Measurements from ENCODE around the gene NSD1.

The NSD1 gene

DNA sequence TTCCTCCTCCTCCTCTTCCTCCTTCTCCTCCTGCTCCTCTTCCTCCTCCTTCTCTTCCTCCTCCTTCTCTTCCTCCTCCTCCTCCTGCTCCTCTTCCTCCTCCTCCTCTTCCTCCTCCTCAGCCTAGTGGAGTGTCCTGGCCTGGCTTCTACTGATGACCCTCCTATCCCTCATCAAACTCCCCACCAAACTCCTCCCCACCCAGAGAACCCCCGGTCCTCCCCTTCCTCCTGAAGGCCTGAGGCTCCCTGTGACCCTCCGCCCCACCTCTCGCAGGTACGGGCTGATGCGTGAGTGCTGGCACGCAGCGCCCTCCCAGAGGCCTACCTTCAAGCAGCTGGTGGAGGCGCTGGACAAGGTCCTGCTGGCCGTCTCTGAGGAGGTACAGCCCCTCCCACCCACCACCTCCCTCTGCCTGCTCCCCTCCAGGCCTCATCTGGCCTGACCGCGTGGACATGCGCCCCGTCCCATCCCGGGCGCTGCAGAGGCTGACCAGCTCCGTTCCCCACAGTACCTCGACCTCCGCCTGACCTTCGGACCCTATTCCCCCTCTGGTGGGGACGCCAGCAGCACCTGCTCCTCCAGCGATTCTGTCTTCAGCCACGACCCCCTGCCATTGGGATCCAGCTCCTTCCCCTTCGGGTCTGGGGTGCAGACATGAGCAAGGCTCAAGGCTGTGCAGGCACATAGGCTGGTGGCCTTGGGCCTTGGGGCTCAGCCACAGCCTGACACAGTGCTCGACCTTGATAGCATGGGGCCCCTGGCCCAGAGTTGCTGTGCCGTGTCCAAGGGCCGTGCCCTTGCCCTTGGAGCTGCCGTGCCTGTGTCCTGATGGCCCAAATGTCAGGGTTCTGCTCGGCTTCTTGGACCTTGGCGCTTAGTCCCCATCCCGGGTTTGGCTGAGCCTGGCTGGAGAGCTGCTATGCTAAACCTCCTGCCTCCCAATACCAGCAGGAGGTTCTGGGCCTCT lies 36.3 kb upstream of the NSD1 start:
- DNase-seq = no peak

DNA sequence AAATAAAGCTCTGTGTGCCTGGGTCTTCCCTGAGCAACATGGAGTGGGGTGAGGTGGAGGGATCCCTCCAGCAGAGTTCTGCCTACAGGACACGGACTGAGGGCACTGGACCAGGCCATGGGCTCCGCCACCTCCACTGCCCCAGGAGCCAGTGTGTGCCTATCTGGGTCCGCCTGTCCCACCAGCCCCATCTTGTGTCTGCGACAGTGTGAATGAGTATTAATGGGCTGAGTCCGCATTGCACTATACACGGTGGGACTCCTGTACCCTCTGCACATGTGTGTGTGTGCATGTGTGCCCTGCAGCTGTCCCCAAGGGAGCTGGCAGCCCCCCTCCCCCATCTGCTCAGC lies 35.5 kb upstream of the NSD1 start:
- no peak for DNase-seq

DNA sequence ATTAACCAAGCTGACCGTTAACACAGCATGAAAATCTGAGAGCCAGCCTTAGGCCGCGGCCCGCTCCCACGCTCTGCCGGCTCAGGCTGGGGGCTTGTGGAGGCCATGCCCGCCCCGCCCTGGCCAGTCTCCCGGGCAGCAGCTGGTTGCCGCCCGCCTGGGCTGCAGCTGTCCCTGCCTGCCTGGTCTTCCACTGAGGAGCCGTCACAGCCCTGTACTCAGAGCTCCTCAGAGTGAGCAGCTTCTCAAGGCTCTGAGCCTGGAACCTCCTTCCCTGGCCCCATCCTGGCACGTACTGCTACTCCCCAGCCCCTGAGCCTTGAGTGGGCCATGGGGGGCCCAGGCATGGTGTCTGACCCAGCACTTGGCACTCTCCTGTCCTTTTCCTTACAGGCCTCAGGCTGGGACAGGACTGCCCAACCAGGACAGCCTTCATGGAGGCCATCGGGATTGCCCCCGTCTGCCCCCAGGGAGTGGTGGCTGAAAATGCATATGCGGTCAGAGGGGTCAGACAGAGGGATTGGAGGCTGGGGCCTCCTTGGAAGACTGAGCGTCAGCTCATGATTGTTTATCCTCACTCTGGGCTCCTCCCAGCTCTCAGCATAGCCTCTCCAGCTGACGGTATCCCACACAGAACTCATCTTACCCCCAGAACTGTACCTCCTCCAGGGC lies 35.0 kb upstream of the NSD1 start:
- no peak for DNase-seq

DNA sequence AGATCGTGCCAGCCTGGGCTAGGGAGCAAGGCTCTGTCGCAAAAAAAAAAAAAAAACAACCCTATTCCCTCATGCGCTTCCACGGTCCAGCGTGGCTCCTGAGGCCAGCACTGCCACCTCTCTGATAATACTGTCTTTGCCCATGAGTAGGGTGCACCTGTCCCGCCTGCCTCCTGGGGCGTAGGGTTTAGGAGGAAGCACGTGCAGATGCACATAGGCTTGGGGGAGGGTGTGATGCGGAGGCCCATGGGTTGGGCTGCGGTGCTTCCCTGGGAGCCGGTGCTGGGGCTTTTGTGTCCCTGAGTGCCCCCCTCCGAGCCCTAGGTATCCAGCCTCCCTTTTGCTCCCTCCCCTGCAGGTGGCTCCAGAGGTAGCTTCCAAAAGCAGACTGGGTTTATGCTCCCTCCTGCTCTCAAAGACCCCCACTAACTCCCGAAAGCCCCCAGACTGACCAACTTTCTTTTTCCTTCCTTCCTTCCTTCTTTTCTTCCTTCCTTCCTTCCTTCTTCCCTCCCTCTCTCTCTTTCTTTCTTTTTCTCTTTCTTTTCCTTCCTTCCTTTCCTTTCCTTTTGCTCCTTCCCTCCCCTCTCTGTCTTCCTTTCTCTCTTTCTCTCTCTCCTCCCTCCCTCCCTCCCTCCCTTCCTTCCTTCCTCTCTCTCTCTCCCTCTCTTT lies 34.0 kb upstream of the NSD1 start:
- no peak for DNase-seq

DNA sequence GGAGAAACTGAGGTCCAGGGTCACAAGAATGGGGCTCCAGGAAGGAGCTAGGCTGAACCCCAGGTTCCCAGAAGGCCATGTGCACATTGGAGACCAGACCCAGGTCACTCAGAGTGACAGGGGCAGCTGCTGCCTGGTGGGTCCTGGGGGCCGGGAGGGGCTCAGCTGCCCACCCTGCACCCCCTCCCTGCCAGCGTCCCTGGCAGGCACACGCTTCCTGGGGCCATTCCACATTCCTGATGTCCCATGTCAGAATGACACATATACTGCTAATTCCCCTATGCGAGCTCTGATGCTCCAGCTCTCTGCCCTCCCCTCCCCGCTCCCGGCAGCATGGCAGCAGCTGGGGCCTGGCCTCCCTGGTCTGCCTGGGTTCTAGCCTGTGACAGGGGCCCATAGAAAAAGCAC lies 32.9 kb upstream of the NSD1 start:
- no peak for DNase-seq

DNA sequence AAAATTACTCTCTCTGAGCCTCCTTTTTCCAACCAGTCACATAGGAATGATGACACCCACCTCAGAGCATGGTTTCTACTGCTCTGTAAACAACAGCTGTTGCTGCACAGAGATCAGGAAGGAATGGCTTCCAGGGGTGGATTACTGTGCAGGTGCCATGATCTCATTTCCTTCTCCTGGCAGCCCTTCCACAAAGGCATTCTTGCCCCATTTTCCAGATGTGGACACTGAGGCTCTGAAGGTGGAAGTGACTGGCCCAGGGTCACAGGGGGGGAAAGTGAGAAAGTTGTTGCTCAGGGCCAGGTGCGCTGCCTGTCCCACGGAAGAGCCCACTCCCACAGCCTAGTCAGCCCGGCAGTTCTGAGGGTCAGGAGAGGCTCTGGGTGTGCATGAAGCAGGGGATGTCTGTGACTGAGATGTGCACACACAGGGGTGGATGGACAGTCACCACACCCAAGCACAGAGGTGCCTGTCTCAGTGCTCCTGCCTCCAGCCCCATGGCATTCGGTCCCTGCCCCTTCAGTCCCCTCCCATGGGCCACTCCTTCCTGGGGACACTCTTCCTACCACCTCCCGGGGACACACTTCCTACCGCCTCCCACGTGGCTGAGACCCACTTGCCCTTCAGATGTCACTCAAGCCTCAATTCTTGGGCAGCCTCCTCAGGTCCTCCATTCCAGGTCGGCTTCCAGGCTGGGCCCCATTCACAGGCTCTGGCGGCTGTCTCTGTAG lies 29.9 kb upstream of the NSD1 start:
- no peak for DNase-seq

DNA sequence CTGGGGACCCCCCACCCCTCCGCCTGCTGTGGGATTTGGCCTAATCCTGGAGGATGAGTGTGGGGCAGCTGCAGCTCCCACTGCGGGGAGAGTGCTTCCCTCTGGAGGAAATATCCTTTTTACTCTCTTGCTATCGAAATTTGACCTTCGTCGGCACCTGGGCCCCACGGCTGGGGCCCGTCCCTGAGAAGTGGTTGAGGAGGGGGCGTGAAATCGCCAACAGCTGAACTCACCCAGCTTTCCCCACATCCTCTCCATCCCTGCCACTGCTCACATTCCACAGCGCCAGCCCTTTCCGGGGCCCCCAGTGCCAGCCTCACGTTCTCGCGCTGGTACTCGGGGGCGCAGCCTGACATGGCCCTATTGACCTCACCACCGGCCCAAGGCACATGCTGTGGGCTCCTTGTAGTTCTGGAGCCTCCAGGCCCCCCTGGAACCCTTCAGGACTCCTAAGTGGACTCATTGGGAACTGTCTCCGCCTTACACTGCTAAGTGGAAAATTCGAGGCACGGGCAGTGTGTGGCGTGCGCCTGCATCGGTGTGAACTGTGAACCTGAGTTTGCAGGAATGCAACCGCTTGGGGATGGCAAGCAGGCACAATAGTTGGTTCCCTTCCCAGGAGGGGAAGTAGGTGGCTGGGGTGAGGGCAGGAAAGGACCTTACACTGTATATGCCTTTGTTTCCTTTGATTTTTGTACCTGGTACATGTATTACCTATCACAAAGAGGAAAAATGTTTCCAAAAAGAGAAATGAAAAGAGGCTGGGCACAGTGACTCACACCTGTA lies 27.7 kb upstream of the NSD1 start:
- no peak for DNase-seq

DNA sequence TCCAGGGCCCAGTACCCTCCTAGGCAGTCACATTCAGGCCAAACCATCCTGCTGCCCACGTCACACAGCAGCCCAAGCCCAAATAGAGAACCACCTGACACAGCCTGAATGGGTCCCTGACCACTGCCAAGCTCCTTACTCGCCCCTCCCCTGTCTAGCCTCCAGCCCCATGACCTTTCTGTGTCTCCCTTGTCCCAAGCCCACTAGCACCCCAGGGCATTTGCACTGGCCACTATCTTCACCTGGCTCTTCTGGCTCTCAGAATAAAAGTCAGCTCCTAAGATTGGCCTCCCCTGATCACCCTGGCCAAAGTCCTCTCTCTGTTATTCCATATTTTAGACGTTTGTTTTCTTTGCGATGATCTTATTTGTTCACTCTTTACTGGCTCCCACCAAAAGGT lies 26.4 kb upstream of the NSD1 start:
- no peak for DNase-seq

DNA sequence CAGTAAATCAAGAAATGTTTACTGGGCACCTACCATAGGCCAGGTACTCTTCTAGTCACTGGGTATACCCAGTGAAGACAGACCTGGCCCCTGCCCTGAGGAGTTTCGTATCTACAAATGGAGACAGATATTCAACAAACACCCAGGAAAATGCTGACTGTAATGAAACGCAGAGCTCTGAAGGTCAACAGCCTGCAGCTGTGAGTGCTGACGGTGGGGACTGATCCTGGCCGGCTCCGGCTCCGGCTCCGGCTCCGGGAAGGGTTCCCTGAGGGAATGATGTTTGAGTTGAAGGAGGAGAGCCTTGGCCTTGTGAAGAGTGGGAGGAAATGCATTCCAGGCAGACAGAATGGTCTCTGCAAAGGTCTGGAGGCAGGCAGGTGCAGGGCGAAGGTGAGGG lies 23.8 kb upstream of the NSD1 start:
- DNase-seq = no peak

- peak; percentile 65 for DNase-seq
These were observed 21.7 kb upstream of the NSD1 start for GRCh38 chr5:177111720-177112394.

- no peak for DNase-seq
These were observed 20.9 kb upstream of the NSD1 start for GRCh38 chr5:177112589-177113220.

GRCh38 chr5:177113566-177114424 lies 19.8 kb upstream of the NSD1 start:
- peak; percentile 83 for DNase-seq

DNA sequence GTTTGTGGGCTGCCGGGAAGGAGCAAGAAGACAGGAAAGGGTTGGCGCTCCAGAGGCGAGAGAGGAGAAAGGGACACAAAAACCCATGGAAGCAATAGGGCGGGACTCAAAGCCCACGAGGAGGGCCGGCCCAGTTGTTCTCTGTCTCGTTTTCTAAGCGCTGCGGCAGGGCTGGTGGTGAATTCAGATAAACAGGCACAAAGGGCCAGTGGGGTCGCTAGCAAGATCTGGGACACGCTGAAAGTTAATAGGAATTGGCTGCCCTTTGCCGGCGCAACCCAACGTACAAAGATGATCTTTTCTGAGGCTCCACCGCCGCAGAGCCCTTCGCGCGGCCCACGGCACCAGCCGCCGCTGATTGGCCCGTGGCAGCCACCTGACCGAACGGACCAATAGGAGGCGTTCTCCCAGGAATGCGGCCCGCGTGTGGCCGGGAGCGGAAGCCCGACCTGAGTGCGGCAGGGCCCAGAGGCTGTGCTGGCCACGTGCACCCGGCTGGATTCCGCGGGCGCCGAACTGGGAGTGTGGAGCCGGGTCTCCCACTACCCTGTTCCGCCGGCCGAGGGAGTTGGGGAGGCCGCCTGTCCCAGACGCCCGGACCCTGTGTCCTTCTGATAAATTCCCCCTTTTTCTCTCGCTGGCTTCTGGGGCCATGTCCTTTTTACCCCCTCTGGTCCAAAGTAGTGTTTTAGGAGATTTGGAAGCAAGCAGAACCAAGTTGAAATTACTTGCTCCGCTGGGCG lies 16.8 kb upstream of the NSD1 start:
- peak; percentile 88 for DNase-seq

DNA sequence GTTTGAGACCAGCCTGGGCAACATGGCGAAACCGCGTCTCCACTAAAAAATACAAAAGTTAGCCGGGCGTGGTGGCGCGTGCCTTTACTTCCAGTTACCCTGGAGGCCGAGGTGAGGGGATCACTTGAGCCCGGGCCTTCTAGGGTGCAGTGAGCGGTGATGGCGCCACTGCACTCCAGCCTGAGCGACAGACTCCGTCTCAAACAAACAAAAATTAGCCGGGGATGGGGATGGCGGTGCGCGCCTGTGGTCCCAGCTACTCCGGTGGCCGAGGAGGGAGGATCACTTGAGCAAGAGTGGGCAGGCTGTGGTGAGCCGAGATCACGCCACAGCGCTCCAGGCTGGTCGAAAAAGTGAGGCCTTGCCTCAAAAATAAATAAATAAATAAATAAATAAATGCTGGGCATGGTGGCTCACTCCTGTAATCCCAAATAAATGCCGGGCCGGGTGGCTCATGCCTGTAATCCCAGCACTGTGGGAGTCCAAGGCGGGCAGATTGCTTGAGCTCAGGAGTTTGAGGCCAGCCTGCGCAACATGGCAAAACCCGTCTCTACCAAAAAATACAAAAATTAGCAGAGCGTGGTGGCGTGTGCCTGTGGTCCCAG lies 16.0 kb upstream of the NSD1 start:
- DNase-seq = no peak

GRCh38 chr5:177122566-177122965 lies 11.0 kb upstream of the NSD1 start:
- no peak for DNase-seq

DNA sequence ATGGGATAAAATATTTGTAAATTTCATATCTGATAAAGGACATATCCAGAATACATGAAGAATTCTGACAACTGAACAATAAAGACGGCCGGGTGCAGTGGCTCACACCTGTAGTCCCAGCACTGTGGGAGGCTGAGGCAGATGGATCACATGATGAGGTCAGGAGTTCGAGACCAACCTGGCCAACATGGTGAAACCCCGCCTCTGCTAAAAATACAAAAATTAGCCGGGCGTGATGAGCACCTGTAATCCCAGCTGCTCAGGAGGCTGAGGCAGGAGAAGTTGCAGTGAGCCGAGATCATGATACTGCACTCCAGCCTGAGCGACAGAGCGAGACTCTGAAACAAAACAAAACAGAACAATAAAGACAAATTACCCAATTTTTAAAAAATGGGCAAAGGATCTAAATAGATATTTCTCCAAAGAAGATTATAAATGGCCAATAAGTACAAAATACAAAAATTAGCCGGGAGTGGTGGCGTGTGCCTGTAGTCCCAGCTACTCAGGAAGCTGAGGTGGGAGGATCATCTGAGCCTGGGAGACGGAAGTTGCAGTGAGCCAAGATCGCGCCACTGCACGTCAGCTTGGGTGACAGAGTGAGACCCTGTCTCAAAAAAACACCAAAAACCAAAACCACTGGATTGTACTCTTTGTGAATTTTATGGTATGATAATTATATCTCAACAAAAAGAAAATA lies 9.6 kb upstream of the NSD1 start:
- no peak for DNase-seq

DNA sequence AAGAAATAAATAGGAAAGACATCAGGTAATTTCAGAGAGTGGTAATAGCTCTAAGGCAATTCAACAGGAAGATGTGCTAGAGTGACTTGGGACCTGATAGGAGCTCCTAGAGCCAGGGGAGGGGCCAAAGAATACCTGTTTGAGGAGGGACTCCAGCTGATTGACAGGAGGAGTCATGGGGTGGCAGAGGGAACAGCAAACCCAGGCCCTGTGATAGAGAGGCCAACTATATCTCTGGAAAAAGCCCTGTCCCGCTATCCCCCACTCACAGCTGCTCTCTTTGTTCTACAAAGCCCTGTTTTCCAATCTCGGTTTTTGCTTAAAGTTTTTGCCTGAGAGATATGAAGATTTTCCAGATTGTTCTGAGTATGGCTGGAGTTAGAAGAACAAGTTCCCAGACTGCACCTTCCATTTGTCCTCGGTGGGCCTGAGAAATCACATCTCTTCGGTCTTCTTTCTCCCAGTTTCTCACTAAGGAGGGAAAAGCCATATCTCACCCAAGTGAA lies 9.0 kb upstream of the NSD1 start:
- DNase-seq = no peak

DNA sequence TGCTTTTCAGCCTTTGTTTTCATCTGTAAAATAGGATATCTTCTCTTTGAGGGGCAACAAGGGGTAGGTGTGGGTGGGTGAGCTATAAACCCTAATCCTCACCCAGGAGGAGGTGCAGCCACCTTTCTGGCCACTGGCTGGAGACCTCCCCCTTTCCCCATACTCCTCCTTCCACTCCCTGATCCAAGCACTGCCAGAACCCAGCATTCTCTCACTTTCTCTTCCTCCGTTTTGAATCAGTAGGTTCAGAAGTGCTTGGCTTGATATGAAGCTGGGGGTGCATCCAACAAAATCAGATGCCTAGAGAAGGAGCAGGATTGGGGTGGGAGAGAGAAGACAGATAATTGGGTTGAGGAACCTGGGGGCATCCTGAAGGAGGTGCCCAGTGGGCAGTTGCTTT lies 6.8 kb upstream of the NSD1 start:
- DNase-seq = no peak

Data from CD4-positive, alpha-beta T cell treated with Interleukin-21 for 1 hour (primary cell).